NCI-H1436 (cell line): ENCODE measurements around the gene ZBTB4.
"Not testable (repeated sequence)": the region's sequence is repeated elsewhere in the genome, so short reads cannot be mapped to it uniquely, and the experiment has no call there.

Experiments used
- DNase-seq: peaks from one replicate; lab custom pipeline; 2025; lab: John Stamatoyannopoulos, UW

ZBTB4 gene

GRCh38 chr17:7470457-7470973, 8.9 kb downstream of the ZBTB4 start:
- not testable (repeated sequence) for DNase-seq

- not testable (repeated sequence) for DNase-seq
Measured at GRCh38 chr17:7469843-7470242, 9.6 kb downstream of the ZBTB4 start.

GRCh38 chr17:7468804-7469389, 10.5 kb downstream of the ZBTB4 start:
- DNase-seq = no peak

DNA sequence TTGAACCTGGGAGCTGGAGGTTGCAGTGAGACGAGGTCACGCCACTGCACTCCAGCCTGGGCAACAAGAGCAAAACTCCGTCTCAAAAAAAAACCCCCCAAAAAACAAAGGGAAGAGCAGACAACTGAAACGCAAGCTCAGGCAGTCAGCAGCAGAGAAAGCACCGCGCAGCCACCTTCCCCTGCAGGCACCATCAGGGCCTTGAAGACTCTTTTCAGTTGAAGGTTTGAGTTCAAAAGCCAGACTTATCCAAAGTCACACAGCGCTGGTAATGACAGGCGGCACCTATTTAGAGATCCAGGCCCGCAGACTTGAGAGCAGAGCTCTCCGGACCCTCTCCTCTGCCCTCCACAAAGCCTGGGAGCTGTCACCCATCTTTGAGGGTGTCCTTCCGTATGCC, 11.1 kb downstream of the ZBTB4 start:
- DNase-seq = no peak

DNA sequence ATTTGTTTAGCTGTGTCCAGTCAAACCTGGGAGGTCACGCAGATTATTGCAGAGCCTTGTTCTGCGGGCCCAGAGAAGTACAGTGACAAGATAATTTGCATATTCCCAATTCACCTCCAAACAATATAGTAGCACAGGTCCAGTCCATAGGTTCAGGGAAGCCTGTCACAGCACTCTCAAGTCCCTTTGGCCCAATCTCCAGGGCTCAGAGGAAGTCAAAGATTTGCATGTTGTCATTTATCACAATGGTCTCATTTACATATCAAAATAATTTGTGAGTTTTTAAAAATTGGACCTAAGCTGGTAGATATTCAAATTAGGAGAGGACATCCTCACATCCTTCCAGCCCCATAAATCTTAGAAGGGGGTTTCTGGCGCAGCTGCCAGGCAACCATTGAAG, 11.9 kb downstream of the ZBTB4 start:
- no peak for DNase-seq

DNA sequence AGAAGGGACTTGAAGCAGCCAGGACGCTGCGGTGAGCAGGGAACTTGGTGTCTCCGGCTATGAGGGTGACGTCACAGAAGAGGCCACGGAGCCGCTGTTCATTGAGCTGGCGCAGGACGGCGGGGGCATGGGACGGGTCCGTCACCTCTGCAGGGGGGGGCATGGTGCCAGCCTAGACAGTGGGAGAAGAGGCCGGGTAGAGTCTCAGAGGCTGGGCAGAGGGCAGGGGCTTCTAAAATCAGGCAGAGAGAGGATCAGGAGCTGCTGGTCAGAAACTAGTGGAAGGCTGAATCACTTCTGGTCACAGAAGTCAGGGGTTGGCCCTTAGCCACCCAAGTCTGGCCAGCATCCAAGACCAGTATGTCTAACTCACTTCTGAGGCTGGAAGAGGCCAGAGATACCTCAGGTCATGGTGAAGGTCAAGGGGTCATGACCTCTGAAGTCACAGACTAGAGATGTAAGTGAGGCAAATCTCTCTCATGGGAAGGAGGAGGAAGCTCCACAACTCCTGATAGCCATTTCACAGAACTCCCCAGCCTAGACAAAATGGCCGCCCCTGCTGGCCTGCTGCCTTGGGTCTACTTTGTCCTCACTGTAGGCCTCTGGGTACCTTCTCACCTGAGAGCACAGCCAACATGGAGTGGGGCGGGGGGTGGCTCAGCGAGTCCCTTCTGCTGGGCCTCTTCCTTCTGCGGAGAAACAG, 12.6 kb downstream of the ZBTB4 start:
- DNase-seq = no peak

- no peak for DNase-seq
Measured at GRCh38 chr17:7466318-7466638, 13.2 kb downstream of the ZBTB4 start.

GRCh38 chr17:7465597-7466275, 13.7 kb downstream of the ZBTB4 start:
- DNase-seq = no peak

DNA sequence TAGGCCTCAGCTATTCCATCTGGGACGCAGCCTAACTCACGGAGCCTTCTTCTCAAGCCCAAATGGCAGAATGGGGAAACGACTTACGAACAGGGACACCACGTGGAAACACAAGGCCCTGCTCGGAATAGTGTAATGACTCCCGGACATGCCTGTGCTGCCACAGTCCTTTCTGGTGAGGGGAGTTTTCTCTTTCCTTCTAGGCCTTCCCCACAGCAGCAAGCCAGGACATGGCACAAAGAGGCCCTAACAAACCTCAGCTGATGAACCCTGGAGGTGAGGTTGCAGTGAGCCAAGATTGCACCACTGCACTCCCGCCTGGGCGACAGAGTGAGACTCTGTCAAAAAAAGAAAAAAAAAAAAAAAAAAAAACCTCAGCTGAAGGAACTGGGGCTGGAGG, 15.3 kb downstream of the ZBTB4 start:
- no peak for DNase-seq

GRCh38 chr17:7463372-7463846, 16.0 kb downstream of the ZBTB4 start:
- DNase-seq = no peak

DNA sequence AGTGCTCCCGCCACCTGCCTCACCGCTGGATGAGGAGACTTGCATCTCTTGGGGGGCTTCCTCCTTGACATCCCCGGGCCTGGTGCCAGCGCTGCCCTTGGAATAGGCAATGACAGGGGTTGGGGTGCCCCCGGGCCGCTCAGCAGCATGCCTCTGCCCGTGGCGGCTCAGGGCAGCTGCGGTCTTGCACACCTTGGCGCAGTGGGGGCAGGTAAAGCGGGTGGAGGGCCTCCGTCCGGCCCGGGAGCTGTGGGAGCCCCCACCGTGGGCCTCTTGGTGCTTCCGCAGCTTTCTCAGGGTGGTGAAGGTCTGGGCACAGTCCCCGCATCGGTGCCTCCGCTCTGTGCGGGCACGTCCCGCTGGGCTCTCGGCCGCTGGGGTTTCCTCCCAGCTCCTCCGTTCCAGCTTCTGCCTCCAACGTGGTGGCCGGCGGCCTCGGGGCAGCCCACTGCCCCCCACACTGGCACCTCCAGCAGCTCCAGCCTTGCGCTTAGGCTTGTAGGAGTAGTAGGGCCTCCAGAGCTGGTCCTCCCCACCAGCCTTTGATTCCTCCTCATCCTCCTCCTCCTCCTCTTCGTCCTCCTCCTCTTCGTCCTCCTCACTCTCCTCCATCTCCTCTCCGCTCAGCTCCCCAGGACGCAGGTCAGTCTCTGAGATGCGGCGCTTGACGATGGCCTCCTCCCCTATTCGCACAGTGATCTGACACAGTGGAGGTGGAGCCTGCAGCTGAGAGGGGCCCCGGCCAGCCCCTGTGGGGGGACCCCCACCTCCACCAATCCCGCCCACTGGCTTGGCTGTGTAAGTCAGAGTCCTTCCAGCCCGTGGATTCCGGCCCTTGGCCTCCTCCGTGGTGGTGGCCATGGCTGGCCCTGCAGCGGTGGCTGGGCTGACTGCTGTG, 16.7 kb downstream of the ZBTB4 start:
- no peak for DNase-seq

GRCh38 chr17:7460850-7461660, 18.4 kb downstream of the ZBTB4 start:
- DNase-seq = no peak

DNA sequence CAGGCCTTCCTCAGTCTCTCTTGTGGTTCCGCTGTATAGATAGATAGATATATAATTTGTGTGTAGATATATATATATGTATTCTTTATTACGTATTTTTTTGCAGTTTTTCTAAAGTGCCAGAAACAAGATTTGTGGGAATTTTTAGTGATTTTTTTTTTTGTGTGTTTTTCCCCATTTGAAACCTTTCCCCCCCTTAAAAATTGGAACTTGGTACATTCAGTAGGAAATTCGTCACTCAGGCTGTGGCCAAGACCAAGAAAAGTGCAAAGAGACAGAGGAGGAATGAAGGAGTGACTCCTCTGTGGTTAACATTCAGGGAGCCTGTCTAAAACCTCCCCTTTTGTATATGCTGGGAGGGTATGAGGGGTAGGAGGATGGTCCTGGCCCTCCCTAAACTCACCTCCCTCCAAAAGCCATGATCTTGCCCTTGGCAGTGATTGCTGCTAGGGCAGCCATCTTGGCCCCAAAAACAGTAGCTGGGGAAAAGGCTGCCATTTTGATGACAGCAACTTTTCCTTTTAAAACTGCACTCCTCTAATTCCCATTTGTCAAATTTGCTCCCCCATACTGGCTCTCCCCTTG, 19.4 kb downstream of the ZBTB4 start:
- no peak for DNase-seq

DNA sequence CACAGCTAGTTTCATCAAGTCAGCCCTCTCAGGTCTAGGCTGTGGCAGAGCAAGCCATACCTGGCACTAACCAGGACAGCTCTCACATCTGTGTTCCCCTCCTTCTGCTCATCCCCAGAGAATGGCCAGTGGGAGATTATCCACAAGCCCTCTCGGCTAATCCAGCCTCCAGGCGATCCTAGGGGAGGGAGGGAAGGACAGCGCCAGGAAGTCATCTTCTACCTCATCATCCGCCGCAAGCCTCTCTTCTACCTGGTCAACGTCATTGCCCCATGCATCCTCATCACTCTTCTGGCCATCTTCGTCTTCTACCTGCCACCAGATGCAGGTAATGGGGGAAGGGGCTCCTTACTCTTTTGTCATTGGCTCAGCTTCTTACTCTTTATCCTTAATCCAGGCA, 31.0 kb downstream of the ZBTB4 start:
- DNase-seq = no peak

DNA sequence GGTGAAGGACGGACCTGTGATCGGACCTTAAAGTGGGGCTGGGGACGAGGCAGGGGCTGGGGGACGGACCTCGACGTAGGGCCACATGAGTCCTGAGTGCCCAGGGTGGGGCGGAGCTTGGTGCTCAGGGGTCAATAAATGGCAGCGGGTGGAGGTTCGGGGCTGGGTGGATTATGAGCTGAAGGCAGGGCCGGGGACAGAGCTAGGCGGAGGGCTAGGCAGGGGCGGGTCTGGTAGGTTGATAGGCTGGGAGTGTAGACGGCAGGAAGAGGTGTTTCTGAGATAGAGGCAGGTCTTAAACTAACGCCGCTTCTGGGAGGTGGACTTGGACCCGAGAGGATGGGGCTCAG, 33.8 kb downstream of the ZBTB4 start:
- DNase-seq = peak; percentile 14

- DNase-seq = peak; percentile 86
Measured at GRCh38 chr17:7444682-7445618, 34.5 kb downstream of the ZBTB4 start, which contains the start of gene CHRNB1. Gene CHRNB1 (plus strand): TSS chr17:7445061. CDS start chr17:7445128, 67 bp downstream.

- DNase-seq = no peak
Measured at GRCh38 chr17:7443499-7444485, 35.6 kb downstream of the ZBTB4 start.

DNA sequence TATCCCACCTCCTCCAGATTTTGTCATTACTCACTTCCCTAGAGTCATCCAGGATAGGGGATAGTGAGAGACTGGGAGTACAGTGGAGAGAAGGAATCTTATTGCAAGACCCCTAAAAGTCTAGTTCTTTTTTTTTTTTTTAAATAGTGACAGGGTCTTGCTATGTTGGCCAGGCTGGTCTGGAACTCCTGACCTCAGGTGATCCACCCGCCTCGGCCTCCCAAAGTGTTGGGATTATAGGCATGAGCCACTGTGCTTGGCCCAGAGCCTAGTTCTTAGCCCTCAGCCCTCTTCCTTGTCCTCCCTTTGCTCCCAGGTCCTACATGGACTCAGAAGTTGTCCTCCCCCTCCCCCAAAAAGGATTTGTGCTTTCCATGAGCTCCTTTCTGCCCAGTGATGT, 37.3 kb downstream of the ZBTB4 start:
- DNase-seq = no peak

DNA sequence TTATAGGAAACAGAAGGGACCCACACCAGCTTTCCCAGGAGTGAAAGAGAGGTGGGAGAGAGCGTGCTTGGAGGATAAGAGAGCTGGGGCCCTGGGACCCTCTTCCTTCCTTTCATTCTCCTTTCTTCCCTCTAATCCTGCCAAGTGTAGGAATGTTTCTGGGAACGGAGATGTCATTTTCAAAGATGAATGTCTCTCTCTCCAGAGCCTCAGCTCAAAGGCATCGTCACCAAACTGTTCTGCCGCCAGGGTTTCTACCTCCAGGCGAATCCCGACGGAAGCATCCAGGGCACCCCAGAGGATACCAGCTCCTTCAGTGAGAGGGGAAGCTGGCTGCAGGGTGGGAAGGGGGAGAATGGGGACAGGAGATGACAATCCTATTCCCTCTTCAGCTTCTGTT, 38.2 kb downstream of the ZBTB4 start:
- no peak for DNase-seq
